LoVo (cell line): ENCODE measurements around the gene XPR1.

Experiments used
- DNase-seq: peaks from one replicate; pipeline ENCODE4 v3.0.0-alpha.2; 2016; ENCODE audit warnings: low spot score

The XPR1 gene

DNA sequence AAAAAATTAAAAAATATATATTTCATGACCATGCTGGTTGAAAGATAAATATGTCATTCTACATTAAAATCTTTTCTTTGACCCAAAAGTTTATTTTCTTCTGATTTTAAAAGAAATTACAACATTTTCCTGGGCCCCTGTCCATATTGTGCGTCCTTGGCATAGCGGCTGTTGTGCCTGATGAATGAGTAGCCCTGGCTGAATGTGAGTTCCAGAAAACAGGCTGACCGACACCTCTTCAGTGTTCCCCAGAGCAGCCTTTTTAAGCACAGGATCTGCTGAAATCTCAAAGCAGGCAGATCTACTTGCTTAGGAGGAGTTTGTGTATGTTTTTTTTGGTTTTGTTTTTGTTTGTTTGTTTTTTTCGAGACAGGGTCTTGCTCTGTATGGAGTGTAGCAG, 300.6 kb downstream of the XPR1 start:
- no peak for DNase-seq

DNA sequence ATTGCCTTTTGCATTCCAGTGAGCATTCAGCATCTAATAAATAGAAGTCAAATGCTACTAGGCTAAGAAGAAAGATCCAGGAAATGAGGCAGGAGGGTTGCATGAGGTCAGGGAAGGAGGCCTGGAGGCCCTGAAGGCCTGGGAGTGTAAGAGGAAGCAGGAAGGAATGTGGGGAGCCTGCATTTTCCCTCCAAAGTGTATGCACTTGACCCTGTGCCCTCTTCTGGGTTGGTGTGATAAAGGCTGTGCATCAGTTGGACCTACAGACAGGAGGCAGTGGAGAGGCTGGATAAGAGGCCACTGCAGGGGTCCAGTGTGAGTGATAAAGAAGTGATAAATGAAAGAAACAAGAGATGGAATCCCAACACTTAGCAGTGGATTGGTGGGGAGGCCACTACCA, 301.3 kb downstream of the XPR1 start:
- DNase-seq: no peak

DNA sequence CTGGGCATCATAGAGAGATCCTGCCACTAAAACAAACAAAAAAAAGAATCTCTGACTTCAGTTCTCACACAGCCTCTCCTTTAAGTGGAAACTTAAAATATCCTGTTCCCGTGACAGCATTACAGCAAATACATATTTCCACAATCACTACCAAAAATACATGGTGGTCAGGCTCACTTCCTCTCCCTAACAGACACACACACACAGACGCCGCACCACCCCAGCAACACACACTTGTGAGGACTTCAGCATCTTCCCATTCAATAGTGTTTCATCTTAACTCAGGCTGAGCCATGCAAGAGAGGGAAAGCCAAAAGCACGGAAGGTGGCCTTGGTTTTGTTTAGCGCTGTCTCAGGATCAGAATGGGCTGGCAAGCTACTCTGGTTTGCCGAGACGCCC, 302.7 kb downstream of the XPR1 start:
- no peak for DNase-seq

DNA sequence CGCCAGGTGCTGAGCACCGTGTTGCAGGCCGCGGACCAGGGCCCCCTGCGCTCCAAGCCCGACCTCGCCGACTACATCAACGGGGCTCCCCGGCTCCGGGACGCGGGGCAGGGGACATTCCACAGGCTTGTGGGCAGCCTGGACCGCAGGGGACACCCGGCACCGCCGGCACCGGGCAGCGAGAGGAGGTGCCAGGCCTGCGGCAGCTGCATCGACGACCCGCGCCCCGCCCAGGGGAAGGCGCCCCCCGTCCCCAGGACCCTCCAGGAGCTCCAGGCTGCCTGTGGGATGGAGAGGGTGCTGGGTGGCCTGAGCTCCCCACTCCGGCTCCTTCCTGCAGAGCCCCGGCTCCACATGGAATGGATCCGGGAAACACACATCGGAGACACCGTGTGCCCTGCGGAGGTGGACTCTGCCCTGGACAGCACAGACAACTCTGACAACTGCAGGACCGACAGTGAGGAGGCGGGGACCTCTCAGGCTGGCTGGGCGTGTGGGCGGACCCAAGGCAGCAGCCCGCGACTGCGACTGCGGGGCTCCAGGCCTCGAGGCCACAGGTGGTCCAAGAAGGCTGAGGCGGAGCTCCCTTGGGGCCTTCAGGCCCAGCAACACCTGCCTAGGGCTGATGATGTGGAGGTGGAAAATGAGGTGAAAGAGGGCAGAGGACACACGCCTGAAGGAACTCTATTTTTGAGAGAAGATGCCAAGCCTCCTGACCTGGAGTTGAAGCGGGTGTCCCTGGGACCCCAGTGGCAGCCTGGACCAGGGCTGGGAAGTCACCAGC, 303.7 kb downstream of the XPR1 start:
- DNase-seq: no peak

DNA sequence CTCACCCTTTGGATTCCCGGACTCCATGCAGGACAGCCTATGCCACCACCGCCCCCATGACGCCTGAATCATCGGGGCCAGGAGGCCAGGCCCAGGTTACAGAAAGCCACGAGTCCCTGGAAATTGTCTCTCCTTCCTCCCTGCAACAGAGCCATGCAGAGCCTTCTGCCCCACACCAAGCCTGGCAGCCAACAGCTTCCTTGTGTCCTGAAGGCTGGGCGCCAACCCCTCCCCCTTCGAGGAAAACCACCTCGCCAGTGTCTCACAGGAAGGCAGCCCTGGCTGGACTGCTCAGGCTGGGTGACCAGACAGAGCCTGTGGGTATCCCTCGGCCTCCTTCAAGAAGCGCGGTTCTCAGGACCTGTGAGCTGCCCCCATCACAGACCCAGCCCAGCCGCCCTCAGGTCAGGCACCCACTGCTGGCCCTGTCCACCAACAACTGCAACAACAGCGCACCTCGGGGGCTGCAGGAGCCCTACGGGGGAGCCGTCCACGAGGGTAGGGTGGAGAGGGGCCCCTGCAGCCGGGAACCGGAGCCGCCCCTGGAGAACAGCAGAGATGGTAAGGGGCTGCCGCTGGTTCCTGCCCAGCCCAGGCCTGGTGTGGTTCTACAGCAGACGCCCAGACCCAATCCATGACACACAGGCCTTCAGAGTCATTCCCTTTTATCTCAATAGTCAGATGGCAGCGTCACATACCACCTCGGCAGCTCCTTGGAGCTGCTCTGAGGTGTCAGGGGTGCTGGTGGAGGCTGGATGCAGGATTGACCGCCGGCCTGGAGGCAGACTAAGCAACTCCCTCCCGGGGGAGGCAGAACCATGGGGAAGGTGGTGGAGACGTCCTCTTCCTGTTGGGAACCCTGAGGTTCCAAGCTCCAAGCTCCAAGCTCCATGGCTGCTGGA, 304.5 kb downstream of the XPR1 start:
- no peak for DNase-seq

DNA sequence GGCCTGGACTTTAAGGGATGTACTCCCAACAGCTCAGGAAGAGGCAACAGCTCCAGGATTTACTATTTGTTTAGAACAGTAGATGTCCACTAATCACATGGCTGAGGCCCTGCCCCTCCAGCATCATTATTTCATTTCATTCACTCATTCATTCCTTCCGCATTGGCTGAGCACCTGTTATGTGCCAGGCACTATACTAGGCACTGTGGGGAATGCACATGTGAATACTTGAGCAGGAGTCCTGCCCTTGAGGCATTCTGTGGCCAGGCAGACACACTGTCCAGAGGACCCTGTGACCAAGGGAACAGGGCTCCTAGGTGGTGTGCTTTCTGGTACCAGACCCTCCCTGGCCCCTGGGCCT, 305.2 kb downstream of the XPR1 start:
- no peak for DNase-seq

DNA sequence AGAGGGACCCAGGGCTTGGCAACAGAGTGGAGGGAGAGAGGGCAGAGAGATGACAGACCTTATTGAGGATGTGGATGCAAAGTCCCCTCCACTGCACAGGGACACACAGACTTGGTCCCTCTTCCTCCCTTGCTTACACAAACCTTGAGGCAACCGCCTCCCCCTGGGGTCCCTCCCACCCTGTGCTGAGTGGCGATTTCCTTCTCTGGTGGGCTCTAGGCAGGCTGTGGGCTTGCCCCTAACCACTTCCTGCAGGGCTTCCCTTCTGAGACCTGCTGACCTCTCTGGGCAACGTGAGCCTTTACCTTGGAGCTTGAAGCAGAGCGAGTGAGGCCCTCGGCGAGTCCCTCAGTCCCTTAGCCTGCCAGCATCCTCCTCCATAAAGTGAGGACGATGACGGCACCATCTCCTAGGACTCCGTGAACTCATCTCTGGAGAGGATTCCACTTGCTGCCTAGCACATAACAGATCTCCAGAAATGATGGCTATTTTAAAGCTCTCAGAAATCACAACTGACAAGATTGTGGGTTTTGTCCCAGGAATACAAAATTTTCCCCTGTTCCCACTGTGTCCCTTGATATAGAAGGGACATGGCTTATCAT, 305.9 kb downstream of the XPR1 start:
- no peak for DNase-seq

DNA sequence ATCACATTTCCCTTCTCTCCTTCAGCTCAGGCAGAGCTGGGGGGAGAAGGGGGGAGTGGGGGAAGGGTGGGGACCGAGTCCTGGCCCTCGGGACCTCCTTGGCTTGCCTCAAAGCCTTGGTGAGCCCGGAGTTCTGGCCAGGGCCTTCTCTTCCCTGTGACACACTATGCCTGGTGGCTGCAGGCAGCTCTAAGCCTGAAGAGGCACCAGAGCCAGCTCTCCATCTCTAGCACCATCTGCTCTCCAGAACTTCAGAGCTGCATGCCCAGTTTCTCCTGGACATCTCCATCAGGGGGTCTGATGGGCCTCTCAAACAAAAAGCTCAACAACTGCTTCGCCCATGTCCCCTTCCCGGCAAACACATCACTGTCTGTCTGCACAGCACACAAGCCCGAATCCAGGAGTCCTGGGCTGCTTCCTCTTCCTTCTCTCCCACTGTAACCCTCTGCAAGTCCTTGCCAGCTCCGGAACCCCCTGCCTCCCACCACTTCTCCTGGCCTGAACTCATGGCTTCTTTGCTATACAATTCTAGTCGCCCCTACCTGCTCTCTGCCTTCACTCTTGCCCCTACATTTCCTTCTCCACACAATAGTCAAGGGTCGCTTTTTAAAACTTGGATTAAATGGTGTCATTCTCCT, 307.4 kb downstream of the XPR1 start:
- no peak for DNase-seq

DNA sequence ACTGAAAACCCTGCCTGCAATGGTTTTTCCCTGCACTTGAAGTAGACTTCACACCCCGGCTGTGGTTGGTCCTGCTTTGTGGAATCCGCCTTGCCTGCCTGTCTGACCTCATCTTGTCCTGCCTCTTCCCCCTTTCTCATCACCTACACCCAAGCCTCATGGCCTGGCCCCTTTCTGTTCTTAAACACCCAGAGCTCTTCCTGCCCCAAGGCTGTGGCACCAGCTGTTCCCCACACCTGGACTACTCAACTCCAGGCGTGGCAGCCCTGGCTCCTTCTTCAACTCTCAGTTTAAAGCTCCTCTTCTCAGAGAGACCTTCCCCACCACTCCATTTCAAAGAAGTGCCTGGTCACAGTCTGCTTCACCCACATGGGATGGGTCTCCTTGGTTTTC, 307.9 kb downstream of the XPR1 start:
- no peak for DNase-seq
